ENCODE data around the gene CHD9.

DNA sequence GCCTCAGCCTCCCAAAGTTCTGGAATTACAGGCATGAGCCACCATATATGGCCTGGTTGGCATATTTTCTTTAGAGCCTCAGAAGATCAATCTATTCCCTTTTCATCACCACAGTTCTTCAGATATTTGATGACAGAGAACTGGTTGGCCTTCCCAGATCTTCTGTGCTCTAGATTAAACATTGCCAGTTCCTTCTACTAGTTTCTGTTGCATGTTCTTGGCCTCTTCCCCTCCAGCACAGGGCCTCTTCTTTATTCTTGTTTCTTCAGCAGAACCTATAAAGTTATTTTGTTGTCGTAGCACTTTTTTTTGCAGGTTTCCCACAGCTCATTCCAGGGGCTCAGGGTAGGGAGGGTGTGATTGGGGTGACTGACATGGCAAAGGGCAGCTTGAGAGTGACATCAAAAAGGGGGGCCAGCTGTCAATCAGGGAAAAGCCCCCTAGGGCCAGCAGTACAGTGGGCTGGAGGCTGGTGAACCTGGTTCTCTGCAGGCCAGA is 9.3 kb downstream of the CHD9 start:
- no peak for TF ChIP-seq CTCF (IDR thresholded peaks at IDR 0.05)
- no peak for TF ChIP-seq POLR2A (IDR thresholded peaks at IDR 0.05)

All from thyroid gland (tissue), 4 donors.